ENCODE results near the gene NPLOC4. TPM values are rescaled to one million over a fixed set of nuclear protein-coding genes. Genes with fewer than 3 reads are reported as not detected.

NPLOC4 gene
- total and polyA plus RNA-seq, 2 donors (not counting 1 experiment from before 2014, with no cell fraction given) = 51.0 to 62.5 TPM

DNA sequence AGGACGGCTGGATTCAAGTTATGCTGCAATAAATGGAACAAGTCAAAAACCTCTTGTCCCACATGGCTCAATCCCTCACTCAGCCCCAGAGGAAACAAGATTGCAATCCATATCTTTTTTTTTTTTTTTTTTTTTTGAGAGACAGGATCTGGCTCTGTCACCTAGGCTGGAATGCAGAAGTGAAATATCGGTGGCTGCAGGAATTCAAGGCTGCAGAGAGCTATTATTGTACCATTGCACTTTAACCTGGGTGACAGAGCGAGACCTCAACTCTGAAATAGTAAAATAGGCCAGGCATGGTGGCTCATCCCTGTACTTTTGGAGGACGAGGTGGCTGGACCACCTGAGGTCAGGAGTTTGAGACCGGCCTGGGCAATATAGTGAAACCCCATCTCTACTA lies 22.1 kb upstream of the NPLOC4 start:
- Histone ChIP-seq H2AFZ (ENCODE audit: low read length) (no peak overlapping the region), H3K4me1 (ENCODE audit: control insufficient read depth, extremely low read depth, insufficient read depth, low read length) (no peaks in the 10 kb centered on the region), H3K9me3 (ENCODE audit: control insufficient read depth, insufficient read depth, low read depth, low read length) (no peaks in the 10 kb centered on the region), H3K4me3 (replicated peaks in 1 of 4; ENCODE audit: control extremely low read depth in 1 of 4, insufficient read depth in 1 of 4, low read depth in 3 of 4, low read length in 4 of 4) (no peak overlapping the region), H4K20me1 (ENCODE audit: control insufficient read depth, extremely low read depth, insufficient read depth, low read length) (no peaks in the 10 kb centered on the region), H3K27ac (ENCODE audit: insufficient read depth, low read length) (no peak overlapping the region), H3K9ac (ENCODE audit: insufficient read depth, low read length) (no peak overlapping the region), H3K27me3 (ENCODE audit: control insufficient read depth, insufficient read depth, low read length) (no peaks in the 10 kb centered on the region), H3K4me2 (ENCODE audit: extremely low read depth, insufficient read depth, low read length) (no peak overlapping the region), H3K36me3 (ENCODE audit: control insufficient read depth, insufficient read depth, low read length) (peaks cover under 1% of the 10 kb centered on the region), H3K79me2 (ENCODE audit: control insufficient read depth, insufficient read depth, low read length) (no peaks in the 10 kb centered on the region)
- no peak for DNase-seq (ENCODE audit: low read depth in 2 of 2)
- TF ChIP-seq EZH2 (IDR thresholded peaks at IDR 0.05; ENCODE audit: low read length, missing control alignments) = no peak
- TF ChIP-seq, protein P1, sequence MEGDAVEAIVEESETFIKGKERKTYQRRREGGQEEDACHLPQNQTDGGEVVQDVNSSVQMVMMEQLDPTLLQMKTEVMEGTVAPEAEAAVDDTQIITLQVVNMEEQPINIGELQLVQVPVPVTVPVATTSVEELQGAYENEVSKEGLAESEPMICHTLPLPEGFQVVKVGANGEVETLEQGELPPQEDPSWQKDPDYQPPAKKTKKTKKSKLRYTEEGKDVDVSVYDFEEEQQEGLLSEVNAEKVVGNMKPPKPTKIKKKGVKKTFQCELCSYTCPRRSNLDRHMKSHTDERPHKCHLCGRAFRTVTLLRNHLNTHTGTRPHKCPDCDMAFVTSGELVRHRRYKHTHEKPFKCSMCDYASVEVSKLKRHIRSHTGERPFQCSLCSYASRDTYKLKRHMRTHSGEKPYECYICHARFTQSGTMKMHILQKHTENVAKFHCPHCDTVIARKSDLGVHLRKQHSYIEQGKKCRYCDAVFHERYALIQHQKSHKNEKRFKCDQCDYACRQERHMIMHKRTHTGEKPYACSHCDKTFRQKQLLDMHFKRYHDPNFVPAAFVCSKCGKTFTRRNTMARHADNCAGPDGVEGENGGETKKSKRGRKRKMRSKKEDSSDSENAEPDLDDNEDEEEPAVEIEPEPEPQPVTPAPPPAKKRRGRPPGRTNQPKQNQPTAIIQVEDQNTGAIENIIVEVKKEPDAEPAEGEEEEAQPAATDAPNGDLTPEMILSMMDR (conservative IDR thresholded peaks at IDR 0.05 in 1 of 2, IDR thresholded peaks at IDR 0.05 in 1 of 2; ENCODE audit: low read depth in 1 of 2, low read length in 2 of 2) = no peak

DNA sequence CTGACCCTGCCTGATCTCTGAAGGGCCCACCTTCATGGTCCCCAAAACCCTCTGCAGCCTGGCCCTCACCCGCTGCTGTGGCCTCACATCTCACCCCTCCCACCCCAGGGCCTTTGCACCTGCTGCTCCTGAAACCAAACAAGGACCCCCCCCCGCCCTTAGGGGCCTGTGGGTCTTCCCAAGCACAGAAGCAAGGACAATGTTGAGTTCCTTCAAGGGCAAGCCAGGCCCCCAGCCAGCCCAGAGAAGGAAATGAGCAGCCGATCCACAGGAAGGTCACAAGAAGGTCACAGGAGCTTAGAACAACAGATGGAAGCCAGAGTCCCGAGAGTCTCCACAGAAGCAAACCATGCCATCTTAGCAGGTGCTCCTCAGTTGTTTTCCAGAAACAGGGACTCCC lies 19.9 kb upstream of the NPLOC4 start:
- no peak overlapping the region for H3K27ac ChIP-seq (ENCODE audit: insufficient read depth, low read length)
- no peak overlapping the region for H3K9ac ChIP-seq (ENCODE audit: insufficient read depth, low read length)
- H3K4me1 ChIP-seq (ENCODE audit: control insufficient read depth, extremely low read depth, insufficient read depth, low read length) = peaks cover 1% of the 10 kb centered on the region
- H4K20me1 ChIP-seq (ENCODE audit: control insufficient read depth, extremely low read depth, insufficient read depth, low read length) = no peaks in the 10 kb centered on the region
- no peaks in the 10 kb centered on the region for H3K79me2 ChIP-seq (ENCODE audit: control insufficient read depth, insufficient read depth, low read length)
- DNase-seq (ENCODE audit: low read depth in 2 of 2) = no peak
- H3K36me3 ChIP-seq (ENCODE audit: control insufficient read depth, insufficient read depth, low read length) = no peaks in the 10 kb centered on the region
- no peaks in the 10 kb centered on the region for H3K27me3 ChIP-seq (ENCODE audit: control insufficient read depth, insufficient read depth, low read length)
- TF ChIP-seq EZH2 (IDR thresholded peaks at IDR 0.05; ENCODE audit: low read length, missing control alignments) = no peak
- TF ChIP-seq, protein P1 (conservative IDR thresholded peaks at IDR 0.05 in 1 of 2, IDR thresholded peaks at IDR 0.05 in 1 of 2; ENCODE audit: low read depth in 1 of 2, low read length in 2 of 2) = no peak
- no peak overlapping the region for H2AFZ ChIP-seq (ENCODE audit: low read length)
- H3K4me3 ChIP-seq (replicated peaks in 1 of 4; ENCODE audit: control extremely low read depth in 1 of 4, insufficient read depth in 1 of 4, low read depth in 3 of 4, low read length in 4 of 4) = no peak overlapping the region
- no peaks in the 10 kb centered on the region for H3K9me3 ChIP-seq (ENCODE audit: control insufficient read depth, insufficient read depth, low read depth, low read length)
- H3K4me2 ChIP-seq (ENCODE audit: extremely low read depth, insufficient read depth, low read length) = no peak overlapping the region

DNA sequence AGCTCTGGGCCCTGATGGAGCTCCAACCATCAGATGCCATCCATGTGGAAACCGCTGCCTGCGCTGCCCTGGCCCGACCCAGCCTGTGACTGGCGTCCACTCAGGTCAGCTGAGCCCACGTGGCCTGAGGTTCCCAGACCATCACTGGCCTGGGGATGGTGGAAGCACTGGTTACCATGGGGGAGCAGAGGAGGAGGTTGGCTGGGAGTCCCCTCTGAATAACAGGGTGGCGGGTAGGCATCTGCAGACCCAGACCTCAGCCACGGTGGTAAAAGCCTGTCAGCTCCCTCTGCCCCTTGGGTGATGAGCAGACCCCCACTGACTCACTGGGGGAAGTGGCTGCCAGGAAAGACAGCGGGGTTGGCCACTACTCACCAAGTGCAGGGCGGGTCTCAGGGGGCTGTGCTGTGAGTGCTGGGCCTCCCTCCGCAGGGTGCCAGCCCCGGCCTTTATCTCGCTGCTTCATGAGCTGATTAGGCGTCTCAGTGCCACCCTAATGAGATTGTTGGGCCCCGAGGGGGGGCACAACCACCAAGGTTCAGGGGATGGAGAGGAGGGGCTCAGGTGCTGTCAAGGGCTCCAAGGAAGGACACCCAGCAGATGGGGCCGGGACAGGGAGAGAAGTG lies 19.3 kb upstream of the NPLOC4 start, which contains the start of gene PDE6G:
Gene PDE6G (minus strand): TSS at position 425 of the 626 bp plus-strand sequence. CDS start 3,237 bp downstream, outside the sequence.
- Histone ChIP-seq H3K4me1 (ENCODE audit: control insufficient read depth, extremely low read depth, insufficient read depth, low read length) (peaks cover 5% of the 10 kb centered on the region), H2AFZ (ENCODE audit: low read length) (no peak within 1 kb of the TSS), H4K20me1 (ENCODE audit: control insufficient read depth, extremely low read depth, insufficient read depth, low read length) (no peaks in the 10 kb centered on the region), H3K27me3 (ENCODE audit: control insufficient read depth, insufficient read depth, low read length) (no peaks in the 10 kb centered on the region), H3K27ac (ENCODE audit: insufficient read depth, low read length) (no peak within 1 kb of the TSS), H3K9ac (ENCODE audit: insufficient read depth, low read length) (no peak within 1 kb of the TSS), H3K4me3 (replicated peaks in 1 of 4; ENCODE audit: control extremely low read depth in 1 of 4, insufficient read depth in 1 of 4, low read depth in 3 of 4, low read length in 4 of 4) (no peak within 1 kb of the TSS), H3K9me3 (ENCODE audit: control insufficient read depth, insufficient read depth, low read depth, low read length) (no peaks in the 10 kb centered on the region), H3K4me2 (ENCODE audit: extremely low read depth, insufficient read depth, low read length) (no peak within 1 kb of the TSS), H3K79me2 (ENCODE audit: control insufficient read depth, insufficient read depth, low read length) (no peaks in the 10 kb centered on the region), H3K36me3 (ENCODE audit: control insufficient read depth, insufficient read depth, low read length) (no peaks in the 10 kb centered on the region)
- no peak for DNase-seq (ENCODE audit: low read depth in 2 of 2)
- TF ChIP-seq, protein P1 (conservative IDR thresholded peaks at IDR 0.05 in 1 of 2, IDR thresholded peaks at IDR 0.05 in 1 of 2; ENCODE audit: low read depth in 1 of 2, low read length in 2 of 2) = no peak
- no peak for TF ChIP-seq EZH2 (IDR thresholded peaks at IDR 0.05; ENCODE audit: low read length, missing control alignments)

All from fibroblast of lung (primary cell).